KMS-11 (cell line): ENCODE data around the gene GLT6D1.

Experiments used
- H2AFZ ChIP-seq: fragments of 200-600 bp; sonication (generic); 2 replicates; pipeline ENCODE4 v1.6.1; 2016; ENCODE audit warnings: antibody characterized with exemption, mixed run types, low read depth
- H3K27ac ChIP-seq: fragments of 200-600 bp; sonication (generic); 2 replicates; pipeline ENCODE4 v1.6.1; 2016; ENCODE audit warnings: mild to moderate bottlenecking, mixed run types
- H3K27me3 ChIP-seq: fragments of 200-600 bp; sonication (generic); 2 replicates; pipeline ENCODE4 v1.6.1; 2017; ENCODE audit warnings: mild to moderate bottlenecking, low read depth, mixed run types, moderate library complexity; ENCODE audit not compliant: insufficient read depth
- H3K36me3 ChIP-seq: fragments of 200-600 bp; sonication (generic); 2 replicates; pipeline ENCODE4 v1.6.1; 2017; ENCODE audit warnings: mild to moderate bottlenecking, mixed run types; ENCODE audit not compliant: insufficient read depth
- H3K4me1 ChIP-seq: fragments of 200-600 bp; sonication (generic); 2 replicates; pipeline ENCODE4 v1.6.1; 2016; ENCODE audit warnings: mild to moderate bottlenecking, low read depth, mixed run types; ENCODE audit not compliant: poor library complexity, severe bottlenecking
- H3K4me2 ChIP-seq: fragments of 200-600 bp; sonication (generic); 2 replicates; pipeline ENCODE4 v1.7.0; 2016; ENCODE audit warnings: mild to moderate bottlenecking, mixed run types
- H3K4me3 ChIP-seq: fragments of 200-600 bp; sonication (generic); IDR thresholded peaks from 2 replicates; pipeline ENCODE4 v1.6.1; 2017; ENCODE audit warnings: low read depth, low read length, mixed read lengths; ENCODE audit not compliant: insufficient read depth
- H3K79me2 ChIP-seq: fragments of 200-600 bp; sonication (generic); 2 replicates; pipeline ENCODE4 v1.6.1; 2016; ENCODE audit warnings: low read depth, mixed run types; ENCODE audit not compliant: insufficient read depth
- H3K9ac ChIP-seq: fragments of 200-600 bp; sonication (generic); 2 replicates; pipeline ENCODE4 v1.6.1; 2016; ENCODE audit warnings: mild to moderate bottlenecking, mixed run types
- H4K20me1 ChIP-seq: fragments of 200-600 bp; sonication (generic); 2 replicates; pipeline ENCODE4 v1.6.1; 2016; ENCODE audit warnings: mild to moderate bottlenecking, mixed run types; ENCODE audit not compliant: insufficient read depth
- TF ChIP-seq, protein P1 (sequence below): fragments of 200-600 bp; sonication (generic); conservative IDR thresholded peaks from 2 replicates; pipeline ENCODE4 v1.6.1; 2017; ENCODE audit warnings: low read depth, mild to moderate bottlenecking, antibody characterized with exemption, low read length, moderate library complexity, mixed read lengths

The GLT6D1 gene

DNA sequence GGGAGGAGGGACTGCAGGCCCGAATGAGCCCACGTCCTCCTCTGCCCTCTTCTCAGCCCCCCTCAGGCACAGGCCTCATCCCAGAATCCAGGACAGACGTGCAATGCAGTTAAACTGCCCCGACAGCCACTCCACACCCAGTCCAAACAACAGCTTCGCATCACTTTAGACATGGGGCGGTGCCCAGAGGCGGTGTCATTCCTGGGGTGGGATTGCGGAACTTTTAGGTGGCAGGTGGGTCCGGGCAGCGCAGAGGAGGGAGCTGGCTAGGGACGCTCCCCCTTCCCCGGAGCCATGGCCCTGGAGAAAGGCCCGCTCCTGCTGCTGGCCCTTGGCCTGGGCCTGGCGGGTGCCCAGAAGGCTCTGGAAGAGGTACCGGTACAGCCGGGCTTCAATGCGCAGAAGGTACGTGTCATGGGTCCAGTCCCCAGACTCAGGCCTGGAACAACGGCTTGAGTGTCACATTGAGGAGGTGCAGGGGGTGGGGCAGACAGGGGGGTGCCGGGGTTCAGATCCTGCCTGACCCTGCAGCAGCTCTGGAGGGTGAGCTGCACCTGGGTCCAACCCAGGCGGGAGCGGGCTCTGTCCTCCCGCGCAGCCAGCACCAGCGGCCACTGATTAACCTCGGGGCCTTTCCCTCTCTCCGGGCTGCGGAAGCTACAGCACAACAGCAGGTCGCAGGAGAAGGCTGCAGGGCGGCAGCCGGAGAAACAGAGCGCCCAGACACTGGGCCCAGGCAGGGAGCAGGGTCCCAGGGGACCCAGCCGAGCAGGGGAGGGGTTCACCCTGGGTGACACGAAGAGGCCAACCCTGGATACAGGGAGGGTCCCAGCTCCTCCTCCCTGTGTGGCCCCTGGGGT is 25.2 kb downstream of the GLT6D1 start:
- Histone ChIP-seq H3K4me2 (no peak overlapping the region), H3K79me2 (no peaks in the 10 kb centered on the region), H3K36me3 (no peaks in the 10 kb centered on the region), H3K4me3 (no peak overlapping the region), H3K27ac (no peak overlapping the region), H3K4me1 (no peaks in the 10 kb centered on the region), H3K27me3 (peaks cover 38% of the 10 kb centered on the region; the same call in 1 of the 2 replicates), H3K9ac (no peak overlapping the region), H2AFZ (no peak overlapping the region), H4K20me1 (no peaks in the 10 kb centered on the region)
- TF ChIP-seq, protein P1, sequence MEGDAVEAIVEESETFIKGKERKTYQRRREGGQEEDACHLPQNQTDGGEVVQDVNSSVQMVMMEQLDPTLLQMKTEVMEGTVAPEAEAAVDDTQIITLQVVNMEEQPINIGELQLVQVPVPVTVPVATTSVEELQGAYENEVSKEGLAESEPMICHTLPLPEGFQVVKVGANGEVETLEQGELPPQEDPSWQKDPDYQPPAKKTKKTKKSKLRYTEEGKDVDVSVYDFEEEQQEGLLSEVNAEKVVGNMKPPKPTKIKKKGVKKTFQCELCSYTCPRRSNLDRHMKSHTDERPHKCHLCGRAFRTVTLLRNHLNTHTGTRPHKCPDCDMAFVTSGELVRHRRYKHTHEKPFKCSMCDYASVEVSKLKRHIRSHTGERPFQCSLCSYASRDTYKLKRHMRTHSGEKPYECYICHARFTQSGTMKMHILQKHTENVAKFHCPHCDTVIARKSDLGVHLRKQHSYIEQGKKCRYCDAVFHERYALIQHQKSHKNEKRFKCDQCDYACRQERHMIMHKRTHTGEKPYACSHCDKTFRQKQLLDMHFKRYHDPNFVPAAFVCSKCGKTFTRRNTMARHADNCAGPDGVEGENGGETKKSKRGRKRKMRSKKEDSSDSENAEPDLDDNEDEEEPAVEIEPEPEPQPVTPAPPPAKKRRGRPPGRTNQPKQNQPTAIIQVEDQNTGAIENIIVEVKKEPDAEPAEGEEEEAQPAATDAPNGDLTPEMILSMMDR, result no peak

DNA sequence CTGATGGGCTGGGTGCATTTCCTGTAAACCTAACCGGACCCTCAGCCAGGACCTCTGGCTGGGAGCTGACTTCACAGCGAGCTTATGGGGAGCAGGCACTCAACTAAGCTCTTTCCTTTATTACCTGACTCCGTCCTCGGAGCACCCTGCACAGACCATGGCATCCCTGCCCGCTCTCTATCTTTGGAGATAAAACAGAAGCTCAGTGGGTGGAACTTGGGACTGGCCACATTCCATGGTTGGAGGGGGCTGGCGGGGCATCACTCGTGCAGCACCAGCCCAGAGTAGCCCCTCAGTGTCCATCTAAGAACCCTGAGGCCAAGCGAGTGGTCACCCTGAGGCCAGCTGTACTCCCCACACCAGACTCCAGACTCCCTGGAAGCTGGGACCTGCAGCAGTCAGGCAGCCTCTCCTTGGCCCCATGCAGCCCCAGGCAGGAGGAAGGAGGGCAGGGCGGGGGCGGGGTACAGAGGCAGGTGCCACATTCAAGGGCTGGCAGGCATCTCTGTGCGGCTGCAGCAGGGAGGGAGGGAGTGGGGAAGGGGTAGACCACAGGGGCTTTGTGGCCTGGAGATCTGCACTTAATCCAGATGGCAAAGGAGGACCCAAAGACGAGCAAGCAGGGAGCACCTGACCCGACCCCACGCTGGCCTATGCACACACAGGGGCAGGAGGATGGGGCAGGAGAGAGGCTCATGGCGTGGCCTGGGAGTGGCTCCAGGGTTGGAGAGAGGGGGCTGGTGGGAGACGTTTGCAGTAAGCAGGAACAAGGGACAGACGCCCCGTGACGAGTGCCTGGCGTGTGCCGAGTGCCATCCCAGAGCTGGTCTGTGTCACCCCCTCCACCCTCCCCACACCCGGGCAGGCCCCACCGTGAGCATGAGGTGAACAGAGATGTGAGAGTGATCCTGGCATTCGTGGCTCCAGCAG is 26.1 kb downstream of the GLT6D1 start:
- no peaks in the 10 kb centered on the region for H3K79me2 ChIP-seq
- no peak overlapping the region for H2AFZ ChIP-seq
- no peaks in the 10 kb centered on the region for H4K20me1 ChIP-seq
- H3K27ac ChIP-seq, result no peak overlapping the region
- H3K4me1 ChIP-seq, result no peaks in the 10 kb centered on the region
- no peaks in the 10 kb centered on the region for H3K36me3 ChIP-seq
- no peak overlapping the region for H3K4me2 ChIP-seq
- peaks cover 38% of the 10 kb centered on the region; the same call in 1 of the 2 replicates for H3K27me3 ChIP-seq
- TF ChIP-seq, protein P1, result no peak
- H3K9ac ChIP-seq, result no peak overlapping the region
- H3K4me3 ChIP-seq, result no peak overlapping the region

DNA sequence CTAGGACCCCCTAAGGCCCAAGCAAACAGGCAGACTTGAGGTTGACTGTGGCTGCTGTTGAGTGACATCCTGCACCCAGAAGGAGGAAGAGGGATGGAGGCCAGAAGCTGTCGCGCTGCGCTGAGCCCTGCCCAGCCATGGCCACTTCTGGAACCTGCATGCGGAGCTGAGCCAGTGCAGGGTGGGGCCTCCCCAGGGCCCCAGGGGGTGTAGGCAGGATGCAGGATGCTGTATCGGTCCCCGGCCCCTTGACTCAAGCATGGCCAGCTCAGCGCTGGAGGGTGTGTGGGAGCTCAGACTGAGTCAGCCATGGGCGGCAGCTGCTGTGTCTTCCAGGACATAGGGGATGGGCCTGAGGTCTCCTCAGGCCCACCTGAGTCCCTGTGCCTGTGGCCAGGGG is 26.9 kb downstream of the GLT6D1 start:
- TF ChIP-seq, protein P1, result no peak
- Histone ChIP-seq H3K27me3 (peaks cover 42% of the 10 kb centered on the region; the same call in 1 of the 2 replicates), H2AFZ (no peak overlapping the region), H3K4me2 (no peak overlapping the region), H3K27ac (no peak overlapping the region), H3K79me2 (no peaks in the 10 kb centered on the region), H3K36me3 (no peaks in the 10 kb centered on the region), H3K4me1 (no peaks in the 10 kb centered on the region), H3K4me3 (no peak overlapping the region), H4K20me1 (no peaks in the 10 kb centered on the region), H3K9ac (no peak overlapping the region)

DNA sequence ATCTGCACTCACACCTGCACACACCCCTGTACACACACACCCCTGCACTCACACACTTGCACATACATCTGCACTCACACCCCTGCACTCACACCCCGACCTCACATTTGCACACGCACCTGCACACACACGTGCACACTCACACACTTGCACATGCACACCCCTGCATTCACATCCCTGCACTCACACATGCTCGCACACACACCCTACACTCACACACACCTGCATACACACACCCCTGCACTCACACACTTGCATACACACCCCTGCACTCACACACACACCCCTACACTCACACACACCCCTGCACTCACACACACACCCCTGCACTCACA is 27.5 kb downstream of the GLT6D1 start:
- H3K79me2 ChIP-seq, result no peaks in the 10 kb centered on the region
- no peak overlapping the region for H3K4me2 ChIP-seq
- H2AFZ ChIP-seq, result no peak overlapping the region
- H3K4me1 ChIP-seq, result no peaks in the 10 kb centered on the region
- no peaks in the 10 kb centered on the region for H4K20me1 ChIP-seq
- H3K36me3 ChIP-seq, result no peaks in the 10 kb centered on the region
- H3K4me3 ChIP-seq, result no peak overlapping the region
- no peak overlapping the region for H3K27ac ChIP-seq
- H3K9ac ChIP-seq, result no peak overlapping the region
- TF ChIP-seq, protein P1, result no peak
- H3K27me3 ChIP-seq, result peaks cover 45% of the 10 kb centered on the region; the same call in 1 of the 2 replicates
